ENCODE data around the gene FAM107B.

Gene FAM107B

DNA sequence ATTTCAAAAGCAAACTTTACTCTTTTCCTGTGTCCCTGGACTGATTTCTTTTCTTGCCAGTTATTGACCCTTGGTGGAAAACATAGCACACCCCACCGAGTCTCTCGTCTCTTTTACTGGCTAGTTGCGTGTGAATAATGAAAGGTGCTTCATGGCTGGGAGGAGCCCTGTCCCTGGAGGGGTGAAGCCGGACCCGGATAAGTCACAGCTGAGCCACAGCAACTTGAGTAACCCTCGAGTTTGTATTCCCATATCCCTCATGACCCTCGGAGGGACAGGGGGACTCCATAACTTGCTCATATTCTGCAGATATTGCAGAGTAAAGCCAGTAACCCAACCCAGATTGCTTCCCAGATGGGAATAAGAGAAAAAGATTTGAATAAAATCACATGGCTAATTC is 296.5 kb downstream of the FAM107B start:
- DNase-seq: no peak

DNA sequence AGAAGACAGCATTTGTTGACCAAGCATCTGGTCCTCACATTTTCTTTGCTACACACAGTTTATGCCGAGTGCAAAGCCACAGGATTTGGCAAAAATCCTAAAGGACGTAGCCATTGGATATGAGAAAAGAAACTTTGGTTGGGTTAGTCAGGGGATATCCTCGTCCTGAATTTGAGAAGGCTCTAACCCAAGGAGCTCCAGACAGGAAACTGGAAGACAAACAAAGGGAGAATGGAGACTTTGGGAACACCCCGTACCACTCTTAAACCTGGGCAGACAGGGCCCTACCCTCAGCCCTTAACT is 297.3 kb downstream of the FAM107B start:
- DNase-seq: no peak

DNA sequence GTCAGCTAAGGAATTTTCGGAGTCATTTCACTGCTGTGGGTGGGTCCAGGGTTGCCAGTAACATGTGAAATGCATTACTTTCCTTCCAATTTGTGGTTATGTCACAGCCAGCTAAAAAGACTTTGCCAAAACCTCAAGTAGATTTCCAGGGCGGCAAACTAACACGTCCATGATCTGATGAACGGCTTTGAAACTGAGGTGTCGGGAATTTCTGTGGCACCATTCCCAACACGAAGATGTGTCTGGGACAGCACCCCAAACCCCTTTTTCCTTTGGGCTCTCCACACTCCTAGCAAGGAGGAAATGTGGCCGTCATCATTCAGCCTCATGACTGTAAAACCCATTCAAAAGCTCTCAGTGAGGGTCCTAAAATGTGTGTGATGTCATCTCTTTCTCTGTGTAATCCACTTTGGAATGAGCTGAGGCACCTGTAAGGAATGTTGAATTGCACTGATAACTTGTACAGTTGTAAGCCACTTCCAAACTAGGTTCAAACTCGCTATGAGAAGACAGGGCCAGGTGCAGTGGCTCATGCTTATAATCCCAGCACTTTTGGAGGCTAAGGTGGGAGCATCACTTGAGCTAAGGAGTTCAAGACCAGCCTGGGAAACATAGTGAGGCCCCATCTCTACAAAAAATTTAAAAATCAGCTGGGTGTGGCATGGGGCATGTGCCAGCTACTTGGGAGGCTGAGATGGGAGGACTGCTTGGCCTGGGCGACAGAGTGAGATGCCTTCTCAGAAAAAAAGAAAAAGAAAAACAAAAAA is 297.9 kb downstream of the FAM107B start:
- no peak for DNase-seq

DNA sequence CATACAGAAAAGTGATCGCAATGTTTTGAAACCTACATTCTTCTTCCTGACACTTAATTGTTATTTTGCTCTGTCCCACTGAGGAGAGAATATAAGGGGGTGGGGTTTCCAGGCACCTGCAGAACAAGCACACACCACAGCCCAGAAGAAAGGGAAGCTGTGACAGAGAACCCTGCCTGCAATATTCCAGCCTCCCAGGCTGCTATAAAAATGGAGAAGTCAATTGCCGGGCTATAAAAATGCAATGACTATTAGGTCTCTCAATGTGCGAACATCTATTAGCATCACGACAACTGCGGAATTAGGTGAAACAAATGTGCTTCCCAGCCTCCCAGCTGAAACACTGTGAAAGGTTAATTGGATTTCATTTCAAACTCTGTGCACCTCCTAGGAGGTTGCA is 298.7 kb downstream of the FAM107B start:
- no peak for DNase-seq

DNA sequence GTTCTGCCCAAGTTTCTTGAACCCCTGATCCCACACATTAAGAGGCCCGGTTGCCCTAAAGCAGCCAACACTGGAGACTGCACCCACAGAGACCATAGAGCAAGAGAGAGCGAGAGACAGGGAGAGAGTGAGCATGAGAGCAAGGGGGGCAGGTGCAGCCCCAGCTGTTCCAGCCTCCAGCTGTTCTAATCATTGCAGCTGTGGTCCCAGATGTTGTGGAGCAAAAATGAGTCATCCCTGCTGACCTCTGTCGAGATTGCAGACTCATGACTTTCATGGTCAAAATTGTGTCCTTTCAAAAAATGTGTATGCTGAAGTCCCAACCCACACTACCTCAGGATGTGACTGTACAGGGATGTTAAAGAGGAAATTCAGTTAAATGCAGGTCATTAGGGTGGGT is 300.0 kb downstream of the FAM107B start:
- no peak for DNase-seq

DNA sequence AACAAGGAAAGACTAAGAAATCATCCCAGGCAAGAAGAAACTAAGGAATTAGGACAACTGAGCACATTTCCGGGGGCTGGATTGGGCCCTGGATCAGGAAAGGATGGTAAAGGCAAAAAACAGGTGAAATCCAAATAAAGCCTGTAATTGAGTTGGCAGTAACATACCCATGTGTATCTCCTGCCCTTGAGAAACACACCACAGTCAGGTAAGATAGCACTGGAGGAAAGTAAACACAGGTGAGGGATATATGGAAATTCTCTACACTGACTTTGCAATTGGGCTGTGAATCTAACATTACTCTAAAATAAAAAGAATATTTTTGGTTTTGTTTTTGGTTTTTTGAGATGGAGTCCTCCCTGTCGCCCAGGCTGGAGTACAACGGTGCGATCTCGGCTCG is 303.8 kb downstream of the FAM107B start:
- DNase-seq: no peak

DNA sequence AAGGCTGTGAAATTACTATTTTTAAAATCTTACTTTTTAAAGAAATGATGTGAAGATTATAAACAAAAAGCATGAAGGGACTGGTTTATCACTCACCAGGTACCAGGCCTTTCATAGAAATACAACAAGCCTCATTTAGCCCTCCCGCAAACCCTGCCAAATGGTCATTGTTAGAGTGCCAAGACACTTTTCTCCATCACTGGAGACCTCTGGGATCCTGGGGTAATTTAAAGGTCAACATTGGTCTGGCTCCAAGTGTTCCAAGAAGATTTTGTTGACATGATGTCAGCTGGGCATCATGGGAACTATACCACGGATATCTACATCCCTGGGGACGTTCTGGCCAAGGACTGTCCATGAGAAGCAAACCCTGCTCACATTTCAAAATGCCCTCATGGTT is 306.0 kb downstream of the FAM107B start:
- no peak for DNase-seq

All from NCI-H146 (cell line).